GM23248 (cell line): Measurements from ENCODE around the gene SUPV3L1. TPM values are rescaled to one million over a fixed set of nuclear protein-coding genes. Genes with fewer than 3 reads are reported as not detected.
A peak's percentile ranks its signal among the peaks of the same experiment; 100 is the strongest.

Source experiments
- DNase-seq: peaks from one replicate; pipeline ENCODE4 v3.0.0-alpha.2; 2015
- H2AFZ ChIP-seq: fragments of 200-600 bp; sonication (generic); 2 replicates; pipeline ENCODE4 v1.6.1; 2016; ENCODE audit warnings: antibody characterized with exemption
- H3F3A ChIP-seq: fragments of 200-600 bp; sonication (generic); 2 replicates; pipeline ENCODE4 v1.6.1; 2016; ENCODE audit warnings: mild to moderate bottlenecking, antibody characterized with exemption, mixed run types; ENCODE audit not compliant: insufficient read depth
- H3K27ac ChIP-seq: fragments of 200-600 bp; sonication (generic); 2 replicates; pipeline ENCODE4 v1.5.1; 2016; ENCODE audit warnings: mild to moderate bottlenecking
- H3K27me3 ChIP-seq: fragments of 200-600 bp; sonication (generic); replicated peaks from 2 replicates; pipeline ENCODE4 v1.6.1; 2016; ENCODE audit warnings: mild to moderate bottlenecking; ENCODE audit not compliant: insufficient read depth
- H3K36me3 ChIP-seq: fragments of 200-600 bp; sonication (generic); 2 replicates; pipeline ENCODE4 v1.6.1; 2016; ENCODE audit warnings: low read depth, mild to moderate bottlenecking
- H3K4me1 ChIP-seq: fragments of 200-600 bp; sonication (generic); 2 replicates; pipeline ENCODE4 v1.6.1; 2016; ENCODE audit warnings: mild to moderate bottlenecking; ENCODE audit not compliant: insufficient read depth
- H3K4me2 ChIP-seq: fragments of 200-600 bp; sonication (generic); one replicate; pipeline ENCODE4 v1.6.1; 2016; ENCODE audit warnings: mild to moderate bottlenecking; ENCODE audit not compliant: unreplicated experiment
- H3K4me3 ChIP-seq: fragments of 200-600 bp; sonication (generic); 2 replicates; pipeline ENCODE4 v1.5.1; 2016; ENCODE audit warnings: mild to moderate bottlenecking
- H3K79me2 ChIP-seq: fragments of 200-600 bp; sonication (generic); 2 replicates; pipeline ENCODE4 v1.6.1; 2016; ENCODE audit warnings: mild to moderate bottlenecking; ENCODE audit not compliant: insufficient read depth
- H3K9ac ChIP-seq: fragments of 200-600 bp; sonication (generic); 2 replicates; pipeline ENCODE4 v1.6.1; 2016; ENCODE audit warnings: mild to moderate bottlenecking
- H3K9me2 ChIP-seq: fragments of 200-600 bp; sonication (generic); 2 replicates; pipeline ENCODE4 v1.6.1; 2016; ENCODE audit warnings: mixed run types, mild to moderate bottlenecking, moderate library complexity; ENCODE audit not compliant: insufficient read depth
- H3K9me3 ChIP-seq: fragments of 200-600 bp; sonication (generic); one replicate; pipeline ENCODE4 v1.6.1; 2017; ENCODE audit warnings: low read depth
- H4K20me1 ChIP-seq: fragments of 200-600 bp; sonication (generic); 2 replicates; pipeline ENCODE4 v1.6.0; 2016; ENCODE audit not compliant: insufficient read depth
- EZH2 ChIP-seq: fragments of 200-600 bp; sonication (generic); IDR thresholded peaks from 2 replicates; pipeline ENCODE4 v1.6.1; 2018; ENCODE audit warnings: antibody characterized with exemption, mild to moderate bottlenecking; ENCODE audit not compliant: insufficient read depth, poor library complexity, severe bottlenecking
- EZH2phosphoT487 ChIP-seq: fragments of 200-600 bp; sonication (generic); IDR thresholded peaks from 2 replicates; pipeline ENCODE4 v1.6.1; 2018; ENCODE audit warnings: antibody characterized with exemption, moderate library complexity, mild to moderate bottlenecking, low read depth; ENCODE audit not compliant: insufficient read depth
- WGBS, 2 experiments: methylation state at CpG; one replicate each; pipeline ENCODE4 v1.1.6; 2015 to 2017; ENCODE audit warnings: low lambda C conversion rate in 2 of 2, low coverage in 1 of 2; ENCODE audit errors: missing lambda C conversion rate in 2 of 2; 5-methylcytosine and 5-hydroxymethylcytosine counted together
- in situ Hi-C: fragments of 300-500 bp; cut with MboI; formaldehyde crosslinking; loops from 2 replicates; pipeline ENCODE4 v1.15.0; 2020
- polyA plus RNA-seq: library from polyadenylated mRNA; unstranded; fragments of >200 nt; fragmentation: Nextera tagmentation; extraction: Ambion mirVana; gene quantifications from 2 replicates; pipeline ENCODE4 v1.2.1, GENCODE V29; 2016
- total RNA-seq: library from RNA; depleted of rRNA; stranded (reverse); fragments of >200 nt; shearing (Covaris generic); gene quantifications from 2 replicates; pipeline ENCODE4 v1.2.3, GENCODE V29; 2014

SUPV3L1 gene
- total and polyA plus RNA-seq, 2 experiments from 2014 or later, result 28.1 to 29.9 TPM

- H3K27ac ChIP-seq, result no peak overlapping the region
Observed at GRCh38 chr10:69228151-69228550, 48.1 kb downstream of the SUPV3L1 start.

GRCh38 chr10:69229616-69229916 lies 49.5 kb downstream of the SUPV3L1 start:
- H3K9me2 ChIP-seq, result no peaks in the 10 kb centered on the region
- in situ Hi-C loops, result no loop called here
- WGBS, 2 experiments, result 98% methylated on average over 8 of the region's 8 CpGs

More at GRCh38 chr10:69228151-69228550, 48.1 kb downstream of the SUPV3L1 start:
- Histone ChIP-seq H3K9ac (no peak overlapping the region), H3K4me2 (no peak overlapping the region), H3K4me1 (peaks cover 21% of the 10 kb centered on the region), H3K9me3 (no peaks in the 10 kb centered on the region), H3K27me3 (no peaks in the 10 kb centered on the region), H3K4me3 (no peak overlapping the region), H4K20me1 (no peaks in the 10 kb centered on the region), H3F3A (peaks cover 8% of the 10 kb centered on the region; the same call in 1 of the 2 replicates), H2AFZ (no peak overlapping the region), H3K9me2 (no peaks in the 10 kb centered on the region), H3K79me2 (no peaks in the 10 kb centered on the region), H3K36me3 (no peaks in the 10 kb centered on the region)
- WGBS, 2 experiments, result 85 to 91% methylated on average over 2 of the region's 2 CpGs
- TF ChIP-seq EZH2phosphoT487 (no peak), EZH2 (no peak)
- in situ Hi-C loops, result no loop called here
- no peak for DNase-seq

GRCh38 chr10:69230128-69230527 lies 50.1 kb downstream of the SUPV3L1 start:
- Histone ChIP-seq H3K4me2 (no peak overlapping the region), H3K79me2 (no peaks in the 10 kb centered on the region), H3K4me3 (no peak overlapping the region), H3K9me2 (no peaks in the 10 kb centered on the region), H3F3A (peaks cover 3% of the 10 kb centered on the region; the same call in 1 of the 2 replicates), H3K27ac (no peak overlapping the region), H3K36me3 (no peaks in the 10 kb centered on the region), H2AFZ (no peak overlapping the region), H3K9ac (no peak overlapping the region), H3K9me3 (no peaks in the 10 kb centered on the region), H4K20me1 (no peaks in the 10 kb centered on the region), H3K27me3 (no peaks in the 10 kb centered on the region), H3K4me1 (peaks cover 18% of the 10 kb centered on the region)
- no peak for TF ChIP-seq EZH2
- no peak for TF ChIP-seq EZH2phosphoT487
- 42 to 53% methylated on average over 5 of the region's 5 CpGs for WGBS, 2 experiments
- in situ Hi-C loops, result loop anchor here (5.0 kb wide), 1 partner anchor 162 kb away; no protein-coding TSS in a partner anchor
- DNase-seq, result no peak

More at GRCh38 chr10:69229616-69229916, 49.5 kb downstream of the SUPV3L1 start:
- H2AFZ ChIP-seq, result no peak overlapping the region
- H3K9ac ChIP-seq, result no peak overlapping the region
- no peak for DNase-seq
- peaks cover 21% of the 10 kb centered on the region for H3K4me1 ChIP-seq
- H3F3A ChIP-seq, result peaks cover 8% of the 10 kb centered on the region; the same call in 1 of the 2 replicates
- H3K79me2 ChIP-seq, result no peaks in the 10 kb centered on the region
- no peaks in the 10 kb centered on the region for H3K36me3 ChIP-seq
- H4K20me1 ChIP-seq, result no peaks in the 10 kb centered on the region
- no peak overlapping the region for H3K4me3 ChIP-seq
- TF ChIP-seq EZH2phosphoT487, result no peak
- no peak for TF ChIP-seq EZH2
- H3K4me2 ChIP-seq, result no peak overlapping the region
- no peak overlapping the region for H3K27ac ChIP-seq
- H3K9me3 ChIP-seq, result no peaks in the 10 kb centered on the region
- H3K27me3 ChIP-seq, result no peaks in the 10 kb centered on the region

- H3K4me3 ChIP-seq, result no peak overlapping the region
- H3K27ac ChIP-seq, result peak overlapping the region; percentile 22; the same call in 1 of the 2 replicates
- in situ Hi-C loops, result loop anchor here (5.0 kb wide), 1 partner anchor 160 kb away; no protein-coding TSS in a partner anchor
- TF ChIP-seq EZH2, result no peak
- no peak for TF ChIP-seq EZH2phosphoT487
- H3K4me2 ChIP-seq, result peak overlapping the region; percentile 31
- H3K9me3 ChIP-seq, result no peaks in the 10 kb centered on the region
- peaks cover 12% of the 10 kb centered on the region for H3K4me1 ChIP-seq
- no peaks in the 10 kb centered on the region for H3K36me3 ChIP-seq
- H3K79me2 ChIP-seq, result no peaks in the 10 kb centered on the region
- no peak overlapping the region for H3K9ac ChIP-seq
- 50 to 52% methylated on average over 9 of the region's 9 CpGs for WGBS, 2 experiments
- no peaks in the 10 kb centered on the region for H4K20me1 ChIP-seq
- H3K9me2 ChIP-seq, result no peaks in the 10 kb centered on the region
- H2AFZ ChIP-seq, result no peak overlapping the region
- DNase-seq, result peak; percentile 91
- no peaks in the 10 kb centered on the region for H3K27me3 ChIP-seq
- H3F3A ChIP-seq, result no peaks in the 10 kb centered on the region
Observed at GRCh38 chr10:69232252-69232651, 52.2 kb downstream of the SUPV3L1 start.
